HG02938 (cell line): Measurements from ENCODE around the gene FBXO48.
A peak's percentile ranks its signal among the peaks of the same experiment; 100 is the strongest.

Experiments used
- ATAC-seq: cut with Tn5 transposase; IDR thresholded peaks from one replicate; pipeline ENCODE4 v1.9.1; 2021; ENCODE audit warnings: mild to moderate bottlenecking, moderate library complexity; ENCODE audit not compliant: unreplicated experiment

The FBXO48 gene

GRCh38 chr2:68438455-68439303 lies 28.4 kb downstream of the FBXO48 start:
- ATAC-seq = no peak

- no peak for ATAC-seq
Measured at GRCh38 chr2:68436270-68436669, 30.8 kb downstream of the FBXO48 start.

- no peak for ATAC-seq
Measured at GRCh38 chr2:68435615-68436014, 31.5 kb downstream of the FBXO48 start.

GRCh38 chr2:68434981-68435380 lies 32.1 kb downstream of the FBXO48 start:
- no peak for ATAC-seq

GRCh38 chr2:68432696-68433658 lies 34.1 kb downstream of the FBXO48 start:
- no peak for ATAC-seq

GRCh38 chr2:68431316-68431972 lies 35.6 kb downstream of the FBXO48 start:
- no peak for ATAC-seq

GRCh38 chr2:68429311-68429826 lies 37.7 kb downstream of the FBXO48 start:
- ATAC-seq = no peak

- ATAC-seq = no peak
Measured at GRCh38 chr2:68428746-68429145, 38.3 kb downstream of the FBXO48 start.

GRCh38 chr2:68428126-68428525 lies 39.0 kb downstream of the FBXO48 start:
- no peak for ATAC-seq

- no peak for ATAC-seq
Measured at GRCh38 chr2:68426848-68427579, 40.1 kb downstream of the FBXO48 start.

- no peak for ATAC-seq
Measured at GRCh38 chr2:68426446-68426845, 40.6 kb downstream of the FBXO48 start.

GRCh38 chr2:68425503-68425902 lies 41.6 kb downstream of the FBXO48 start:
- no peak for ATAC-seq

- peak; percentile 90 for ATAC-seq
Measured at GRCh38 chr2:68423966-68424650, 43.0 kb downstream of the FBXO48 start.

GRCh38 chr2:68420254-68420910 lies 46.7 kb downstream of the FBXO48 start:
- ATAC-seq = no peak

GRCh38 chr2:68418855-68419254 lies 48.2 kb downstream of the FBXO48 start:
- no peak for ATAC-seq

- ATAC-seq = no peak
Measured at GRCh38 chr2:68418419-68418818, 48.7 kb downstream of the FBXO48 start.

GRCh38 chr2:68417926-68418325 lies 49.2 kb downstream of the FBXO48 start:
- no peak for ATAC-seq

- ATAC-seq = no peak
Measured at GRCh38 chr2:68416081-68416675, 50.9 kb downstream of the FBXO48 start.

GRCh38 chr2:68415521-68415920 lies 51.6 kb downstream of the FBXO48 start:
- no peak for ATAC-seq
